Measurements from ENCODE around the gene TMX4.

The TMX4 gene

GRCh38 chr20:8019246-8019997 lies at the start of gene TMX4 (continued):
- TF ChIP-seq ZBTB44 (tag by site-specific recombination; IDR thresholded peaks at IDR 0.05) = no peak
- TF ChIP-seq ZNF175 (tag by site-specific recombination; IDR thresholded peaks at IDR 0.05) = no peak
- TF ChIP-seq ZNF23 (tag by site-specific recombination; IDR thresholded peaks at IDR 0.05; ENCODE audit: borderline replicate concordance) = no peak
- TF ChIP-seq, protein P1, sequence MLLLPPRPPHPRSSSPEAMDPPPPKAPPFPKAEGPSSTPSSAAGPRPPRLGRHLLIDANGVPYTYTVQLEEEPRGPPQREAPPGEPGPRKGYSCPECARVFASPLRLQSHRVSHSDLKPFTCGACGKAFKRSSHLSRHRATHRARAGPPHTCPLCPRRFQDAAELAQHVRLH (tag by site-specific recombination; IDR thresholded peaks at IDR 0.05) = no peak
- TF ChIP-seq ZNF558 (tag by site-specific recombination; IDR thresholded peaks at IDR 0.05) = no peak
- TF ChIP-seq ZNF37A (tag by site-specific recombination; IDR thresholded peaks at IDR 0.05) = no peak
- TF ChIP-seq ZNF366 (tag by site-specific recombination; conservative IDR thresholded peaks at IDR 0.05) = no peak
- no peak for TF ChIP-seq ZNF174 (tag by site-specific recombination; IDR thresholded peaks at IDR 0.05)
- TF ChIP-seq ZNF214 (tag by site-specific recombination; IDR thresholded peaks at IDR 0.05; ENCODE audit: borderline replicate concordance) = no peak
- TF ChIP-seq ZSCAN23 (tag by site-specific recombination; IDR thresholded peaks at IDR 0.05) = no peak
- no peak for TF ChIP-seq WT1 (tag by site-specific recombination; IDR thresholded peaks at IDR 0.05)
- no peak for TF ChIP-seq ZNF510 (tag by site-specific recombination; IDR thresholded peaks at IDR 0.05; ENCODE audit: insufficient replicate concordance)
- no peak for TF ChIP-seq HOXA7 (CRISPR knock-in tag; IDR thresholded peaks at IDR 0.05; ENCODE audit: borderline replicate concordance)
- no peak for TF ChIP-seq SALL2 (tag by site-specific recombination; IDR thresholded peaks at IDR 0.05; ENCODE audit: borderline replicate concordance)
- no peak for TF ChIP-seq ZNF211 (tag by site-specific recombination; IDR thresholded peaks at IDR 0.05; ENCODE audit: low read depth)
- no peak for TF ChIP-seq ZNF248 (tag by site-specific recombination; IDR thresholded peaks at IDR 0.05)
- TF ChIP-seq ZNF416 (tag by site-specific recombination; IDR thresholded peaks at IDR 0.05) = no peak
- peak; percentile 63; the same call in 1 of the 2 replicates for TF ChIP-seq ZBTB20 (tag by site-specific recombination; IDR thresholded peaks at IDR 0.05)
- TF ChIP-seq RBAK (tag by site-specific recombination; IDR thresholded peaks at IDR 0.05) = no peak
- no peak for TF ChIP-seq ZNF670 (tag by site-specific recombination; IDR thresholded peaks at IDR 0.05; ENCODE audit: low read depth)
- TF ChIP-seq ZNF426 (tag by site-specific recombination; IDR thresholded peaks at IDR 0.05) = no peak
- no peak for TF ChIP-seq ZNF16 (tag by site-specific recombination; IDR thresholded peaks at IDR 0.05; ENCODE audit: low read depth)
- TF ChIP-seq ZNF571 (tag by site-specific recombination; IDR thresholded peaks at IDR 0.05) = no peak
- TF ChIP-seq ZNF76 (tag by site-specific recombination; IDR thresholded peaks at IDR 0.05; ENCODE audit: borderline replicate concordance, low read depth) = no peak
- no peak for TF ChIP-seq ZNF555 (tag by site-specific recombination; conservative IDR thresholded peaks at IDR 0.05)
- no peak for TF ChIP-seq ZNF544 (tag by site-specific recombination; IDR thresholded peaks at IDR 0.05)
- no peak for TF ChIP-seq PRDM10 (tag by site-specific recombination; IDR thresholded peaks at IDR 0.05)
- no peak for TF ChIP-seq ZNF19 (tag by site-specific recombination; IDR thresholded peaks at IDR 0.05; ENCODE audit: low read depth)
- TF ChIP-seq ZNF791 (tag by site-specific recombination; IDR thresholded peaks at IDR 0.05) = no peak

Data from HEK293 (cell line).